PFSK-1 (cell line): Measurements from ENCODE around the gene PAM16.

Experiments
- FOXP2 ChIP-seq: optimal IDR thresholded peaks from 2 replicates; pipeline ENCODE3; 2011; ENCODE audit warnings: borderline replicate concordance, control low read depth, inconsistent platforms; ENCODE audit not compliant: insufficient read depth; ENCODE audit errors: extremely low read length, extremely low read depth
- POLR2AphosphoS5 ChIP-seq: IDR thresholded peaks from 2 replicates; pipeline ENCODE4 v1.6.1; 2012; ENCODE audit warnings: low read depth, mild to moderate bottlenecking, control low read depth, low read length, moderate library complexity

DNA sequence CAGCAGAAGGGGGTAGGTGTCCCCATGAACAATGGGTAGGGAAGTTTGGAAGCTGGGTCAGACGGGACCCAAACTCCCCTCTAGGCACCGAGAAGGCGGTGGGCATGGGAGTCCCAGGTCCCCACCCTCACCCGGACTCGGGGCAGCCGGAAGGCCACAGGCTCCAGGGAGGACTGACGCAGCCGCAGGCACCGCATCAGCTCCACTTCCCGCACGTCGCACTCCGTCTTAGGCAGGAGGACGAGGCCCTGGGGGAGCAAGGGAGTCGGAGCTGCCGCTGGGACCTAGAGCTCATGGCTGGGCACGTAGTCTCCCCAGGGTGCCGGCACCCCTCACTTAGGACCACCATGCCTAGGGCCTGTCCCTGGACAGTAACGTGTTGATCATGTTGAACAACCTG, 7.1 kb upstream of the PAM16 start:
- no peak for TF ChIP-seq POLR2AphosphoS5
- TF ChIP-seq FOXP2: no peak
